ENCODE results near the gene ENAM. TPM values are rescaled to one million over a fixed set of nuclear protein-coding genes. Genes with fewer than 3 reads are reported as not detected.

ENAM gene
- total and polyA plus RNA-seq, 10 of the 15 experiments (the other 5 are each of a cell fraction or from before 2014, with no cell fraction given) = 0.04 to 1.3 (median 0.21) TPM

DNA sequence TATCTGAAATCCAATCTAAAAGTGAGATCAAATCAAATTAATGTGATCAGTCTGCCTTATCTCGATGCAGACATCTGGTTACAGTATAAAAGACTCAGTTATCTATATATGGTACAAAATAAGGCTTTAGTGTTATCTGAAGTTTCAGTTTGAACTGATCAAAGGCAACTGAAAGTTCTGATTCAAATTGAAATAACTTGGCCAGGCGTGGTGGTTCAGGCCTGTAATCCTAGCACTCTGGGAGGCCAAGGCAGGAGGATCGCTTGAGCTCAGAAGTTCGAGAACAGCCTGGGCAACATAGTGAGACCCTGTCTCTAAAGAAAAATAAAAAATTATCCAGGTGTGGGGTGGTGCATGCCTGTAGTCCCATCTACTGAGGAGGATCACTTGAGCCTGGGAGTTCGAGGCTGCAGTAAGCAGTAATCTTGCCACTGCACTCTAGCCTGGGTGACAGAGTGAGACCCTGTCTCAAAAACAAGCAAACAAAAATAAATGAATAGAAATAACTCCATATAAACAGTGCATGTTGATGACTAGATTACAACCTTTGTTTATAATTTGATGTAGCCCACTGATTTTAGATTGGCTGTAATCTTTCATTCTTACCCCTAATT, 32.9 kb downstream of the ENAM start (continued):
- TF ChIP-seq, protein P1, sequence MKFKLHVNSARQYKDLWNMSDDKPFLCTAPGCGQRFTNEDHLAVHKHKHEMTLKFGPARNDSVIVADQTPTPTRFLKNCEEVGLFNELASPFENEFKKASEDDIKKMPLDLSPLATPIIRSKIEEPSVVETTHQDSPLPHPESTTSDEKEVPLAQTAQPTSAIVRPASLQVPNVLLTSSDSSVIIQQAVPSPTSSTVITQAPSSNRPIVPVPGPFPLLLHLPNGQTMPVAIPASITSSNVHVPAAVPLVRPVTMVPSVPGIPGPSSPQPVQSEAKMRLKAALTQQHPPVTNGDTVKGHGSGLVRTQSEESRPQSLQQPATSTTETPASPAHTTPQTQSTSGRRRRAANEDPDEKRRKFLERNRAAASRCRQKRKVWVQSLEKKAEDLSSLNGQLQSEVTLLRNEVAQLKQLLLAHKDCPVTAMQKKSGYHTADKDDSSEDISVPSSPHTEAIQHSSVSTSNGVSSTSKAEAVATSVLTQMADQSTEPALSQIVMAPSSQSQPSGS (IDR thresholded peaks at IDR 0.05; ENCODE audit: low read length) = peak; percentile 56; the same call in 1 of the 2 replicates
- peak; percentile 76; the same call in 1 of the 2 replicates for TF ChIP-seq ZBED1 (IDR thresholded peaks at IDR 0.05; ENCODE audit: borderline replicate concordance)
- TF ChIP-seq ZNF217 (IDR thresholded peaks at IDR 0.05) = peak; percentile 99
- TF ChIP-seq NR2F1 (conservative IDR thresholded peaks at IDR 0.05) = peak; percentile 31; the same call in 1 of the 2 replicates
- TF ChIP-seq JUND (IDR thresholded peaks at IDR 0.05; ENCODE audit: low read depth, low read length) = peak; percentile 59; the same call in 1 of the 2 replicates
- peak; percentile 77; the same call in 1 of the 2 replicates for TF ChIP-seq SMARCA5 (IDR thresholded peaks at IDR 0.05)
- TF ChIP-seq EED (IDR thresholded peaks at IDR 0.05; ENCODE audit: low read depth) = peak; percentile 56; the same call in 1 of the 2 replicates
- TF ChIP-seq FOXM1 (IDR thresholded peaks at IDR 0.05; ENCODE audit: low read depth, low read length) = peak; percentile 79
- peak; percentile 65 for TF ChIP-seq MTA2 (IDR thresholded peaks at IDR 0.05; ENCODE audit: low read depth)
- peak; percentile 97 for TF ChIP-seq TCF7 (IDR thresholded peaks at IDR 0.05; ENCODE audit: borderline replicate concordance)
- peak; percentile 90 for TF ChIP-seq DPF2 (IDR thresholded peaks at IDR 0.05)
- TF ChIP-seq CREM (IDR thresholded peaks at IDR 0.05; ENCODE audit: low read depth) = peak; percentile 71; the same call in 1 of the 2 replicates
- TF ChIP-seq SRF (IDR thresholded peaks at IDR 0.05; ENCODE audit: low read depth in 2 of 2, low read length in 2 of 2) = 0 out of 4 replicates have a peak, but pooled peaks of 1 of the 2 experiments have one; percentile 24
- 0 out of 2 replicates have a peak, but pooled peaks have one; percentile 59 for TF ChIP-seq CHD4 (IDR thresholded peaks at IDR 0.05)
- peak; percentile 88 for TF ChIP-seq RUNX3 (IDR thresholded peaks at IDR 0.05; ENCODE audit: low read length)

Measured in GM12878 (cell line).